Vagina (tissue), 2 donors: Measurements from ENCODE around the gene FGF11.

ENCODE experiments used
- CTCF ChIP-seq, 3 experiments: fragments of 450-650 bp in 2 of 3; fragments of 200-600 bp in 1 of 3; sonication (generic) in 1 of 3; IDR thresholded peaks; one replicate each; pipeline ENCODE4 v1.5.1; 2017 to 2019; ENCODE audit warnings: antibody characterized with exemption in 3 of 3, mild to moderate bottlenecking in 2 of 3, moderate library complexity in 2 of 3
- POLR2A ChIP-seq, 2 donors: fragments of 450-650 bp; IDR thresholded peaks; one replicate each; pipeline ENCODE4 v1.6.1; 2017; ENCODE audit warnings: antibody characterized with exemption in 2 of 2, mild to moderate bottlenecking in 2 of 2, moderate library complexity in 2 of 2
- POLR2AphosphoS5 ChIP-seq, 2 donors: sonication (generic); formaldehyde crosslinking; IDR thresholded peaks; one replicate each; pipeline ENCODE4 v1.9.0; 2017; ENCODE audit warnings: antibody characterized with exemption in 2 of 2, mild to moderate bottlenecking in 2 of 2, low read depth in 1 of 2; ENCODE audit not compliant: insufficient read depth in 1 of 2

- TF ChIP-seq POLR2AphosphoS5 (IDR thresholded peaks at IDR 0.05; ENCODE audit: insufficient read depth in 1 of 2, low read depth in 1 of 2), result no peak
- TF ChIP-seq POLR2A (IDR thresholded peaks at IDR 0.05), result no peak
- no peak for TF ChIP-seq CTCF (IDR thresholded peaks at IDR 0.05)
These were observed 1.9 kb upstream of the FGF11 start for GRCh38 chr17:7437369-7437863.
